ENCODE measurements around the gene SERPIND1. TPM values are rescaled to one million over a fixed set of nuclear protein-coding genes. Genes with fewer than 3 reads are reported as not detected.

The SERPIND1 gene
- total RNA-seq, 1 donor from 2014 or later: not detected

DNA sequence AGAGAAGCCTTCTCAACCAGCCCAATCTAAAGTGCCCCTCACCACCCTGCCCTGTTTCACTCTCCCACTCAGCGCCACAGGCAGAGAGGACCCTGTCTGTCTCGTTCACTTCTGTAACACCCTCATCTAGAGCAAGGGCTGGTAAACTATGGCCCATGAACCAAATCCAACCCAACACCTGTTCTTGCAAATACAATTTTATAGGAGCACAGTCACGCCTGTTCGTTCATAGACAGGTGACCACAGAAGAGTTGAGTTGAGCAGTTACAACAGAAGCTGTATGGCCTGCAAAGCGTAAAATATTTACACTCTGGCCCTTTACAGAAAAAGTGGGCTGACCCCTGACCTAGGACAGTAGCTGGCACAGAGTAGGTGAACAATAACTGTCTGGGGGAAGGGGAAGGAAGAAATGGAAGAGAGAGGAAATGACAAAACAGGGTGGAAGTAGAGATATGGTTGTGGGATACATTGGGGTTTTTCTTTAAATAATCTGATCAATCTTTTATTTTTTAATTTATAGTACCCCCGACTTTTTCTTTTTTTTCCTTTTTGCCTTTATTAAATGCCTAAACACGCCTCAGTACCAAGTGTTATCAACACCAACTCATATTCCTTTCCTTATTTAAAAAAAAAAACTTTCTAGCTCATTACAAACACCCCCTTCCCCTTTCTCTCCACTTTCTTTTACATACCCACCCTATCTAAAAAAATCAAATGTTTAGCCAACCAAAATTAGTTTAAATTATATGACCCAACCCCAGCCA lies 20.9 kb downstream of the SERPIND1 start:
- FAIRE-seq: no peak
- H3K27me3 ChIP-seq (ENCODE audit: control insufficient read depth, insufficient read depth, low read length): no peaks in the 10 kb centered on the region
- no peak overlapping the region for H3K4me3 ChIP-seq (ENCODE audit: low read depth, low read length)
- no peak for DNase-seq (ENCODE audit: low read depth)
- TF ChIP-seq, protein P1, sequence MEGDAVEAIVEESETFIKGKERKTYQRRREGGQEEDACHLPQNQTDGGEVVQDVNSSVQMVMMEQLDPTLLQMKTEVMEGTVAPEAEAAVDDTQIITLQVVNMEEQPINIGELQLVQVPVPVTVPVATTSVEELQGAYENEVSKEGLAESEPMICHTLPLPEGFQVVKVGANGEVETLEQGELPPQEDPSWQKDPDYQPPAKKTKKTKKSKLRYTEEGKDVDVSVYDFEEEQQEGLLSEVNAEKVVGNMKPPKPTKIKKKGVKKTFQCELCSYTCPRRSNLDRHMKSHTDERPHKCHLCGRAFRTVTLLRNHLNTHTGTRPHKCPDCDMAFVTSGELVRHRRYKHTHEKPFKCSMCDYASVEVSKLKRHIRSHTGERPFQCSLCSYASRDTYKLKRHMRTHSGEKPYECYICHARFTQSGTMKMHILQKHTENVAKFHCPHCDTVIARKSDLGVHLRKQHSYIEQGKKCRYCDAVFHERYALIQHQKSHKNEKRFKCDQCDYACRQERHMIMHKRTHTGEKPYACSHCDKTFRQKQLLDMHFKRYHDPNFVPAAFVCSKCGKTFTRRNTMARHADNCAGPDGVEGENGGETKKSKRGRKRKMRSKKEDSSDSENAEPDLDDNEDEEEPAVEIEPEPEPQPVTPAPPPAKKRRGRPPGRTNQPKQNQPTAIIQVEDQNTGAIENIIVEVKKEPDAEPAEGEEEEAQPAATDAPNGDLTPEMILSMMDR (IDR thresholded peaks at IDR 0.05; ENCODE audit: insufficient read depth, low read length, severe bottlenecking): no peak
- H3K36me3 ChIP-seq (ENCODE audit: control insufficient read depth, insufficient read depth, low read length): peaks cover 26% of the 10 kb centered on the region

DNA sequence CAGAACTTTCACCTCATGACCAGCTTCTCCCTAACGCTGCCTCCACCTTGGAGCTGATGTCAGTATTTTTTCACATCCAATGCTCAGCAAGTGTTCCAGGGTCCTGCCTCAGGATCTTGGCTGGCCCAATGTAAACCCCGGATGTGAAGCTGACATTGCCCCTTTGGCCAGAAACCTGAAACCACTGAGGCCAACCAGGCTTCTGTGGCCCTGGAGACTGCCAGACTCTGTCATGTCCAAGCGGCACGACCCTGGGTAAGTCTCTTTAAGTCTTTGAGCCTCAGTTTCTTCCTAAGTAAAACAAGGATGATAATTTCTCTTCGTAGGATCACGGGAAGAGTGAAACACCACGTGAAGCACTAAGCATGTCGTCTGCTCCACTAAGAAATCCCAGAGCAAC lies 22.8 kb downstream of the SERPIND1 start:
- H3K4me3 ChIP-seq (ENCODE audit: low read depth, low read length): no peak overlapping the region
- DNase-seq (ENCODE audit: low read depth): no peak
- TF ChIP-seq, protein P1 (IDR thresholded peaks at IDR 0.05; ENCODE audit: insufficient read depth, low read length, severe bottlenecking): no peak
- H3K36me3 ChIP-seq (ENCODE audit: control insufficient read depth, insufficient read depth, low read length): peaks cover 27% of the 10 kb centered on the region
- H3K27me3 ChIP-seq (ENCODE audit: control insufficient read depth, insufficient read depth, low read length): no peaks in the 10 kb centered on the region
- no peak for FAIRE-seq

- DNase-seq (ENCODE audit: low read depth): no peak
- Histone ChIP-seq H3K4me3 (ENCODE audit: low read depth, low read length) (no peak overlapping the region), H3K36me3 (ENCODE audit: control insufficient read depth, insufficient read depth, low read length) (peaks cover 26% of the 10 kb centered on the region), H3K27me3 (ENCODE audit: control insufficient read depth, insufficient read depth, low read length) (no peaks in the 10 kb centered on the region)
- TF ChIP-seq, protein P1 (IDR thresholded peaks at IDR 0.05; ENCODE audit: insufficient read depth, low read length, severe bottlenecking): no peak
- no peak for FAIRE-seq
Observed at GRCh38 chr22:20798218-20798617, 24.3 kb downstream of the SERPIND1 start.

- H3K27me3 ChIP-seq (ENCODE audit: control insufficient read depth, insufficient read depth, low read length): no peaks in the 10 kb centered on the region
- FAIRE-seq: no peak
- no peak for DNase-seq (ENCODE audit: low read depth)
- H3K4me3 ChIP-seq (ENCODE audit: low read depth, low read length): no peak overlapping the region
- TF ChIP-seq, protein P1 (IDR thresholded peaks at IDR 0.05; ENCODE audit: insufficient read depth, low read length, severe bottlenecking): no peak
- peaks cover 28% of the 10 kb centered on the region for H3K36me3 ChIP-seq (ENCODE audit: control insufficient read depth, insufficient read depth, low read length)
Observed at GRCh38 chr22:20798974-20799373, 25.1 kb downstream of the SERPIND1 start.

- TF ChIP-seq, protein P1 (IDR thresholded peaks at IDR 0.05; ENCODE audit: insufficient read depth, low read length, severe bottlenecking): no peak
- DNase-seq (ENCODE audit: low read depth) (peak; percentile 48), FAIRE-seq (no peak)
- Histone ChIP-seq H3K4me3 (ENCODE audit: low read depth, low read length) (no peak overlapping the region), H3K36me3 (ENCODE audit: control insufficient read depth, insufficient read depth, low read length) (peaks cover 25% of the 10 kb centered on the region), H3K27me3 (ENCODE audit: control insufficient read depth, insufficient read depth, low read length) (no peaks in the 10 kb centered on the region)
Observed at GRCh38 chr22:20799449-20799848, 25.5 kb downstream of the SERPIND1 start.

DNA sequence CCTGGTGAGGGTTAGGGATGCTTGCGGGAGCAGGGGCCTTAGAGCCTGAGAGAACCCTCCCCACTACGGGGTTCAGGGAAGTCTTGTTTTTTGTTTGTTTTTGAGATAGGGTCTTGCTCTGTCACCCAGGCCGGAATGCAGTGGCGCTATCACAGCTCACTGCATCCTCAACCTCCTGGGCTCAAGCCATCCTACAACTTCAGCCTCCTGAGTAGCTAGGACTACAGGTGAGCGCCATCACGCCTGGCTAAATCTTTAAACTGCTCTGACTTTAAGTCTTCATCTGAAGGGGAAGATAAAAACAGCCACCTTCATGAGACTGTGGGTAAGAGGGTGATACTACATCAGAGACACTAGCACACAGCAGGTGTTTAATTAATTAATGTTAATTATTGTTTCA lies 28.5 kb downstream of the SERPIND1 start:
- peaks cover 23% of the 10 kb centered on the region for H3K36me3 ChIP-seq (ENCODE audit: control insufficient read depth, insufficient read depth, low read length)
- TF ChIP-seq, protein P1 (IDR thresholded peaks at IDR 0.05; ENCODE audit: insufficient read depth, low read length, severe bottlenecking): no peak
- FAIRE-seq (no peak), DNase-seq (ENCODE audit: low read depth) (no peak)
- no peak overlapping the region for H3K4me3 ChIP-seq (ENCODE audit: low read depth, low read length)
- H3K27me3 ChIP-seq (ENCODE audit: control insufficient read depth, insufficient read depth, low read length): no peaks in the 10 kb centered on the region
